ENCODE measurements around the gene VEZF1.

Gene VEZF1

DNA sequence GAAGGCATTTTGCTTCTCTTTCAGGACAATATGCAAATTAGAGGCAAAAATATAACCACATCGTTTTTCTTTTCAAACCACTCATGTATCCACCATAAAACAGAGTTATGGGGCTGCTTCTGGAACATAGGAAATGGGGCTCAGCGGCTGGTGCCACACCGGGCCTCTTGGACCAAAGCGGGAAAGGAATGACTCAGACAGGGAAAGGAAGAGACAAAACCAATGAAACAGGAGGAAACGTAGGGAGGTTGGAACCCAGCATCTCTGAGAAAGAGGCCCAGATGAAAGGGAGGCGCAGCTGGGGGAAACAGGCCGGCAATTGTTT, 61.4 kb downstream of the VEZF1 start:
- TF ChIP-seq, protein P1, sequence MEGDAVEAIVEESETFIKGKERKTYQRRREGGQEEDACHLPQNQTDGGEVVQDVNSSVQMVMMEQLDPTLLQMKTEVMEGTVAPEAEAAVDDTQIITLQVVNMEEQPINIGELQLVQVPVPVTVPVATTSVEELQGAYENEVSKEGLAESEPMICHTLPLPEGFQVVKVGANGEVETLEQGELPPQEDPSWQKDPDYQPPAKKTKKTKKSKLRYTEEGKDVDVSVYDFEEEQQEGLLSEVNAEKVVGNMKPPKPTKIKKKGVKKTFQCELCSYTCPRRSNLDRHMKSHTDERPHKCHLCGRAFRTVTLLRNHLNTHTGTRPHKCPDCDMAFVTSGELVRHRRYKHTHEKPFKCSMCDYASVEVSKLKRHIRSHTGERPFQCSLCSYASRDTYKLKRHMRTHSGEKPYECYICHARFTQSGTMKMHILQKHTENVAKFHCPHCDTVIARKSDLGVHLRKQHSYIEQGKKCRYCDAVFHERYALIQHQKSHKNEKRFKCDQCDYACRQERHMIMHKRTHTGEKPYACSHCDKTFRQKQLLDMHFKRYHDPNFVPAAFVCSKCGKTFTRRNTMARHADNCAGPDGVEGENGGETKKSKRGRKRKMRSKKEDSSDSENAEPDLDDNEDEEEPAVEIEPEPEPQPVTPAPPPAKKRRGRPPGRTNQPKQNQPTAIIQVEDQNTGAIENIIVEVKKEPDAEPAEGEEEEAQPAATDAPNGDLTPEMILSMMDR (IDR thresholded peaks at IDR 0.05; ENCODE audit: low read length, missing control alignments) = no peak
- no peak for DNase-seq (ENCODE audit: low read depth)
- H3K4me3 ChIP-seq (replicated peaks; ENCODE audit: low read depth, low read length) = no peak overlapping the region

DNA sequence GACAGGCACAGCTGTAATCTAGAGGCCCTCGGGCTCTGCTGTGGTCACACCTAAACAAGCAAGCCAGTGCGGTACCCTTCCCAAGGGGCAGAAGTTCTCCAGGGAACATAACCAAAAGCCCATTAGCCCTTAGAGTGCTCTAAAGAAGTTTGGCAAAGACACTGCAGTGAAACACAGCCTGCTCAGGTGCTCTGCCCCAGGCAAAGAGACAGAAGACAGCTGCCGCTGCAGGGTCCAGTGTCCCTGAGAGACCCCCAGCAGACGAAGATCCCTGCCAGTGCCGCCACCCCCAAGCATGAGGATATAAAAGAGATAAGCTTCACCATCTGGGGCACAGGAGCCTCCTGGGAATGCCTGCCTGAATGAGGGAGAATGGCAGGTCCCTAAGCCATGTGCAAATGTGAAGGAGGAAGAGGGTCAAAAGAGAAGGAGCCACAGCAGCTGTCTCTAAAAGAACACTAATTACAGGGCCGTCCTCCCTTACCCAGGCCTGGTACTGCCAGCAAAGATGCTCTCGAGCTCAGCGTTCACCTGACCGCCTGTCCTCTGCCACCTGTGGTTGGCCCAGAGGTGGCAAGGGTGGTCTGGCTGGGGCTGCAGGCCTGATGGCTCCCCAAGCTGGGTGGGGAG, 62.6 kb downstream of the VEZF1 start:
- TF ChIP-seq, protein P1 (IDR thresholded peaks at IDR 0.05; ENCODE audit: low read length, missing control alignments) = no peak
- H3K4me3 ChIP-seq (replicated peaks; ENCODE audit: low read depth, low read length) = no peak overlapping the region
- no peak for DNase-seq (ENCODE audit: low read depth)

DNA sequence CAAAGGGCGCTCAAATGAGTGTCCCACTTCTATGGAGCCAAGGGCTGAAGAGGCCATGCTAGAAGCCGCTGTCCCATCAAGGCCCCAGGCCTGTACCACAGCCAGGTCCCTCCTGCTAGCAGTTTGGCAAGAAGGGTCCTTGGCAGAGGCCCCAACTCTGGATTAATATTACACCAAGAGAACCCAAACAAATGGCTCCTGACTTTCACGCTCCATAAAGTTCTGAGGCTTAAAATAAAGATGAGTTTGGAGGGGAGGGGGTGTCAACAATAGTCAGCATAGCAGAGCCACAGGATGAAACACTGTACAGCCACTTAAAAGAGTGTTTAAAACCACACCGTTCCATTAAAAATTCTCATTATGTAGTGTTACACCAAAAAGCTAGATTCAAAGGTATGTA, 63.4 kb downstream of the VEZF1 start:
- TF ChIP-seq, protein P1 (IDR thresholded peaks at IDR 0.05; ENCODE audit: low read length, missing control alignments) = no peak
- no peak overlapping the region for H3K4me3 ChIP-seq (replicated peaks; ENCODE audit: low read depth, low read length)
- DNase-seq (ENCODE audit: low read depth) = no peak
